MM.1S (cell line): ENCODE data around the gene EXOC6.

Experiments
- DNase-seq: peaks from one replicate; pipeline ENCODE4 v3.0.0-alpha.2; 2015
- H2AFZ ChIP-seq: fragments of 300-600 bp; sonication (generic); 2 replicates; pipeline ENCODE4 v1.6.0; 2016; ENCODE audit warnings: antibody characterized with exemption, low read length
- H3F3A ChIP-seq: fragments of 300-600 bp; sonication (generic); 2 replicates; pipeline ENCODE4 v1.6.1; 2016; ENCODE audit warnings: mild to moderate bottlenecking, antibody characterized with exemption, low read length, moderate library complexity, mixed read lengths; ENCODE audit not compliant: insufficient read depth
- H3K27ac ChIP-seq: fragments of 300-600 bp; sonication (generic); 2 replicates; pipeline ENCODE4 v1.5.1; 2016; ENCODE audit warnings: mild to moderate bottlenecking, low read length
- H3K27me3 ChIP-seq: fragments of 300-600 bp; sonication (generic); replicated peaks from 2 replicates; pipeline ENCODE4 v1.6.0; 2016; ENCODE audit warnings: low read length; ENCODE audit not compliant: insufficient read depth
- H3K36me3 ChIP-seq: fragments of 300-600 bp; sonication (generic); replicated peaks from 2 replicates; pipeline ENCODE4 v1.6.1; 2016; ENCODE audit warnings: mild to moderate bottlenecking, low read length, mixed read lengths; ENCODE audit not compliant: insufficient read depth
- H3K4me1 ChIP-seq: fragments of 300-600 bp; sonication (generic); 2 replicates; pipeline ENCODE4 v1.6.1; 2016; ENCODE audit warnings: low read length, mixed read lengths
- H3K4me2 ChIP-seq: fragments of 300-600 bp; sonication (generic); 2 replicates; pipeline ENCODE4 v1.6.0; 2016; ENCODE audit warnings: low read depth, low read length
- H3K4me3 ChIP-seq: fragments of 300-600 bp; sonication (generic); 2 replicates; pipeline ENCODE4 v1.5.1; 2016; ENCODE audit warnings: low read length, mixed read lengths
- H3K79me2 ChIP-seq: fragments of 300-600 bp; sonication (generic); 2 replicates; pipeline ENCODE4 v1.6.1; 2016; ENCODE audit warnings: mixed run types, low read length, mixed read lengths
- H3K9ac ChIP-seq: fragments of 300-600 bp; sonication (generic); 2 replicates; pipeline ENCODE4 v1.6.1; 2016; ENCODE audit warnings: low read length, mixed read lengths
- H3K9me2 ChIP-seq: fragments of 300-600 bp; sonication (generic); replicated peaks from 2 replicates; pipeline ENCODE4 v1.6.1; 2016; ENCODE audit warnings: mild to moderate bottlenecking, low read length, mixed read lengths; ENCODE audit not compliant: insufficient read depth
- H3K9me3 ChIP-seq: fragments of 300-600 bp; sonication (generic); replicated peaks from 2 replicates; pipeline ENCODE4 v1.6.1; 2016; ENCODE audit warnings: mild to moderate bottlenecking, low read length, mixed read lengths; ENCODE audit not compliant: insufficient read depth
- H4K20me1 ChIP-seq: fragments of 300-600 bp; sonication (generic); 2 replicates; pipeline ENCODE4 v1.6.1; 2016; ENCODE audit warnings: mild to moderate bottlenecking, low read length, moderate library complexity, mixed read lengths; ENCODE audit not compliant: insufficient read depth
- EZH2 ChIP-seq: fragments of 300-600 bp; sonication (generic); optimal IDR thresholded peaks from 2 replicates; pipeline ENCODE3; 2017; ENCODE audit warnings: low read depth, mild to moderate bottlenecking, antibody characterized with exemption, low read length, mixed read lengths
- EZH2phosphoT487 ChIP-seq: fragments of 300-600 bp; sonication (generic); IDR thresholded peaks from 2 replicates; pipeline ENCODE4 v1.6.1; 2018; ENCODE audit warnings: antibody characterized with exemption, low read length
- TF ChIP-seq, protein P1 (sequence below): fragments of 300-600 bp; sonication (generic); IDR thresholded peaks from 2 replicates; pipeline ENCODE4 v1.5.1; 2016; ENCODE audit warnings: antibody characterized with exemption, low read length, mixed read lengths

The EXOC6 gene

DNA sequence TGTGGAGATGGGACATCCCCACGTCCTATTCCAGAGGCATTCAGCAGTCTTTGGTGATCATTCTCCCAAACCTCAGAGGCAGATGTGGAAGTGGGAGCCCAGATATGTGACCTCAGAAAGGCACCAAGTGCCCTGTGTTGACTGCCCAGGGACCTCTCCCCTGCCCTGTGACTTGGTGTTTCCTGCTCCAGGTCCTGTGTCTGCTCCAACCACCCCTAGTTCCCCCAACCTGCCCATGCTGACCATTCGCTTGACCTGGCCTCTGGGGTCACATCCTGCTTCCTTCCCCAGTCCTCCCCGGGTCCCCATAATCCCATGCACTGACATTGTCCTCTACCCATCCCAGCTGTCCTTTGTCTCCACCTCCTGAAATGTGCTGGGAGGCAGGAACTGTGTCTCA lies 233.0 kb downstream of the EXOC6 start:
- Histone ChIP-seq H3K79me2 (peaks cover 7% of the 10 kb centered on the region), H4K20me1 (no peaks in the 10 kb centered on the region), H3F3A (peaks cover 19% of the 10 kb centered on the region; the same call in 1 of the 2 replicates), H3K4me3 (no peak overlapping the region), H3K9me3 (no peaks in the 10 kb centered on the region), H3K9ac (no peak overlapping the region), H2AFZ (no peak overlapping the region), H3K4me2 (no peak overlapping the region), H3K27me3 (peaks cover 21% of the 10 kb centered on the region; the same call in 1 of the 2 replicates), H3K9me2 (no peaks in the 10 kb centered on the region), H3K4me1 (peaks cover 32% of the 10 kb centered on the region), H3K36me3 (no peaks in the 10 kb centered on the region), H3K27ac (no peak overlapping the region)
- TF ChIP-seq, protein P1, sequence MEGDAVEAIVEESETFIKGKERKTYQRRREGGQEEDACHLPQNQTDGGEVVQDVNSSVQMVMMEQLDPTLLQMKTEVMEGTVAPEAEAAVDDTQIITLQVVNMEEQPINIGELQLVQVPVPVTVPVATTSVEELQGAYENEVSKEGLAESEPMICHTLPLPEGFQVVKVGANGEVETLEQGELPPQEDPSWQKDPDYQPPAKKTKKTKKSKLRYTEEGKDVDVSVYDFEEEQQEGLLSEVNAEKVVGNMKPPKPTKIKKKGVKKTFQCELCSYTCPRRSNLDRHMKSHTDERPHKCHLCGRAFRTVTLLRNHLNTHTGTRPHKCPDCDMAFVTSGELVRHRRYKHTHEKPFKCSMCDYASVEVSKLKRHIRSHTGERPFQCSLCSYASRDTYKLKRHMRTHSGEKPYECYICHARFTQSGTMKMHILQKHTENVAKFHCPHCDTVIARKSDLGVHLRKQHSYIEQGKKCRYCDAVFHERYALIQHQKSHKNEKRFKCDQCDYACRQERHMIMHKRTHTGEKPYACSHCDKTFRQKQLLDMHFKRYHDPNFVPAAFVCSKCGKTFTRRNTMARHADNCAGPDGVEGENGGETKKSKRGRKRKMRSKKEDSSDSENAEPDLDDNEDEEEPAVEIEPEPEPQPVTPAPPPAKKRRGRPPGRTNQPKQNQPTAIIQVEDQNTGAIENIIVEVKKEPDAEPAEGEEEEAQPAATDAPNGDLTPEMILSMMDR, result no peak
- TF ChIP-seq EZH2phosphoT487 (no peak), EZH2 (no peak)
- DNase-seq, result no peak

DNA sequence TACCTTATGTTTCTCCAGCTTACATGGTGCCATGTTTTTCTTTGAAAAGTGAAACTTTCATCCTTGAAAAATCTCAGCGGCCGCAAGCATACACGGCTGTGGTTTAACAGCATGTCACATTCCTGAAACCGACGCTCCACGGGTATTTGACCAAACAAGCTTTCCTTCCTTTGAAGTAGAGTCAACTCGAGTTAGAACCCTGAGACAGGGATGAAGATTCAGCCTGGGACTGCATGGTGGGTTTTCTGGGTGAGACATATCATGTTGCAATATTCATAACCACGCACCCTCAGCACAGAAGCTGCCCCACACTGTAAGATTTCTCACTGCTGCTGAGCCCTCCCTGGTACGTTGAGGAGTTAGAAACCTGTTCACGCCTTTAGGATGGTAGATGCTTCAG lies 233.5 kb downstream of the EXOC6 start:
- Histone ChIP-seq H3K27ac (no peak overlapping the region), H3K4me2 (no peak overlapping the region)

DNA sequence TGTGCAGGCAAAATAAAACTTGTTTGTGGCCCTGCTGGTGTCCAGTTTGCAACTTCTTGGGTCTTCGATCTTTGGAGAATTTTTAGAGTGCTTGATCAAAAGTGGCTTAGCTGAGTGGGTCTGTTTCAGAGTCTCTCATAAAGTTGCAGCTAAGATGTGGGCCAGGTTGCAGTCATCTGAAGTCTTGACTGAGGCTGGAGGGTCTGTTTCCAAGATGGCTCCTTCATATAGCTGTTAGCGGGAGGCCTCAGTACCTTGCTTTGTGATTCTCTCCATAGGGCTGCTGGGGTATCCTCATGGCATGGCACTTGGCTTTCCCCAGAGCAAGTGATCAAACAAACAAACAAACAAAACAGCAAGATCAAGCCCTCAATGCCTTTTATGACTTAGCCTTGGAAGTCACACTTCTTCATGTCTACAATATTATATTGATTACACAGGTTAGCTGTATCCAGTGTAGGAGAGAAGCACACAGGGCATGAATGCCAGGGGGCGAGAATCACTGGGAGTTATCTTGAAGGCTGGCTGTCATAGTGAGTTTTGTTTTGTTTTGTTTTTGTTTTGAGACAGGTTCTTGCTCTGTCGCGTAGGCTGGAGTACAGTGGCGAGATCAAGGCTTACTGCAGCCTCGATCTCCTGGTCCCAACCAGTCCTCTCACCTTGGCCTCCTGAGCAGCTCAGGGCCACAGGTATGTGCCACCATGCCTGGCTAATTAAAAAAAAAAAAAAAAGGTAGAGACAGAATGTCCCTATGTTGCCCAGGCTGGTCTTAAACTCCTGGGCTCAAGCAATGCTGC lies 235.6 kb downstream of the EXOC6 start:
- Histone ChIP-seq H3K36me3 (no peaks in the 10 kb centered on the region), H3K9ac (no peak overlapping the region), H3F3A (no peaks in the 10 kb centered on the region), H3K9me3 (no peaks in the 10 kb centered on the region), H3K27me3 (peaks cover 42% of the 10 kb centered on the region; the same call in 1 of the 2 replicates), H3K27ac (no peak overlapping the region), H3K4me2 (no peak overlapping the region), H2AFZ (no peak overlapping the region), H3K79me2 (no peaks in the 10 kb centered on the region), H3K4me3 (no peak overlapping the region), H3K4me1 (peaks cover 11% of the 10 kb centered on the region), H4K20me1 (no peaks in the 10 kb centered on the region), H3K9me2 (no peaks in the 10 kb centered on the region)
- no peak for DNase-seq
- TF ChIP-seq, protein P1, result no peak
- TF ChIP-seq EZH2 (no peak), EZH2phosphoT487 (no peak)

More for the DNA sequence above, 233.5 kb downstream of the EXOC6 start:
- H3K9me2 ChIP-seq, result no peaks in the 10 kb centered on the region
- TF ChIP-seq EZH2 (no peak), EZH2phosphoT487 (no peak)
- TF ChIP-seq, protein P1, result no peak
- H3F3A ChIP-seq, result peaks cover 16% of the 10 kb centered on the region; the same call in 1 of the 2 replicates
- H2AFZ ChIP-seq, result no peak overlapping the region
- H3K27me3 ChIP-seq, result peaks cover 26% of the 10 kb centered on the region; the same call in 1 of the 2 replicates
- H3K79me2 ChIP-seq, result peaks cover 2% of the 10 kb centered on the region; the same call in 1 of the 2 replicates
- H3K9me3 ChIP-seq, result no peaks in the 10 kb centered on the region
- H3K36me3 ChIP-seq, result no peaks in the 10 kb centered on the region
- H3K4me1 ChIP-seq, result peaks cover 27% of the 10 kb centered on the region
- H3K9ac ChIP-seq, result no peak overlapping the region
- H3K4me3 ChIP-seq, result no peak overlapping the region
- H4K20me1 ChIP-seq, result no peaks in the 10 kb centered on the region
- no peak for DNase-seq
